Stimulated activated CD8-positive, alpha-beta memory T cell treated with anti-CD3 and anti-CD28 coated beads, Interleukin-4, amount 100 ng/mL, for 48 hours (primary cell): ENCODE data around the gene TIMP2.
"Not testable (repeated sequence)": the region's sequence is repeated elsewhere in the genome, so short reads cannot be mapped to it uniquely, and the experiment has no call there.

Experiments
- DNase-seq: peaks from one replicate; pipeline ENCODE4 v3.0.0-alpha.2; 2020

Gene TIMP2, protein sequence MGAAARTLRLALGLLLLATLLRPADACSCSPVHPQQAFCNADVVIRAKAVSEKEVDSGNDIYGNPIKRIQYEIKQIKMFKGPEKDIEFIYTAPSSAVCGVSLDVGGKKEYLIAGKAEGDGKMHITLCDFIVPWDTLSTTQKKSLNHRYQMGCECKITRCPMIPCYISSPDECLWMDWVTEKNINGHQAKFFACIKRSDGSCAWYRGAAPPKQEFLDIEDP

DNA sequence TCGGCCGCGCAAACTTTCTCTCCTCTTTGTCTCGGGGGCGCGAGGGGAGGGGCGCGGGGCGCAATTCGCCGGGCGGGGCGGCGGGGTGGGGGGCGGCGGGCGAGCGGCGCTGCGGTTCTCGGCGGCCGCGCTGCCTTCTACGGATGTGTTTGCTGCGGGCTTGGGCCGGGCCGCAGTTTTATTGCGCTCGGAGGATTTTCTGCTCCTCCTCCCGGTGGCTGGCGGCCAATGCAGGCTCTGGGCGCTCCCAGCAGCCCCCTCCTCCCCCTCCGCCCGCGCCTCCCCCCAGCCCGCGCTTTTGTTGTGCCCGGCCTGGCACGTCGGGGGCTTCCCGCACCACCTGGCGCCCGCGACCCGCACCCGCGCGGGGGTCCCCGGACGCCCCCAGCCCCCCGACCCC is at the start of gene TIMP2:
TIMP2 (minus strand) TSS at position 154 of the 400 bp plus-strand sequence. CDS start 299 bp downstream, outside the sequence.
- DNase-seq = peak; percentile 69

DNA sequence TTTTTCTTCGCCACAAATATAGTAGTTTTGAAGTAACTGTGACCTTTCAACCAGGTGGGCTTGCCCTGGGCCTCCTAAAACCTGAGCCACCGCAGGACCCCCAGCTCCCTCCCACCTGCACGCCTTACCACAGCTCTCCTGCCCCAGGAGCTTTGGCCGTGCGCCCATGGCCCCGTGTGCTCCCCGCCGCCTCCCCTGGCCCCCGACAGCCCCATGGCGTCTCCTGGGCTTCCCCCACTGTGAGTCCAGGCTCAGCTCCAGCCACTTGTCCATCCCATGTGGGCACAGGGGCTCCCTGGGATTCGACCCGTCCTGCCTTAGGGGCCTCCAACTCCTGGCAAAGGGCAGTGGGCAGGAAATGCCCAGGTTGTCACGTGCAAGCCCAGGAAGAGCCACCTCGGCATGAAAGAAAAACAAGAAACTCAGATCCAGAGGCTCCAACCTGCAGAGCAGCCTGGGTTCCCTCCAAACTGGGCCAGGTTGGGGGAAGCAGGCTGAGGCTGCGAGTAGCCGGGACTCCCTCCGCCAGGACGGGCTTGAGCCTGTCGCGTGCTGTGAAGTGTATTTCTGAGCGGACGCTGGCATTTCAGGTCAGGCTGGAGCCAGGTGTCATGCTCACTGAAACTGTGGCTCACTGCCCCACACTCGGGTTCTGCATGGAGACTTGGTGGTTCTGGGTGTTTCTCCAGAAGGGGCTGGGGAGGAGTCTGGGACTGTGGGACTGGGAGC is 48.8 kb upstream of the TIMP2 start:
- DNase-seq = no peak

DNA sequence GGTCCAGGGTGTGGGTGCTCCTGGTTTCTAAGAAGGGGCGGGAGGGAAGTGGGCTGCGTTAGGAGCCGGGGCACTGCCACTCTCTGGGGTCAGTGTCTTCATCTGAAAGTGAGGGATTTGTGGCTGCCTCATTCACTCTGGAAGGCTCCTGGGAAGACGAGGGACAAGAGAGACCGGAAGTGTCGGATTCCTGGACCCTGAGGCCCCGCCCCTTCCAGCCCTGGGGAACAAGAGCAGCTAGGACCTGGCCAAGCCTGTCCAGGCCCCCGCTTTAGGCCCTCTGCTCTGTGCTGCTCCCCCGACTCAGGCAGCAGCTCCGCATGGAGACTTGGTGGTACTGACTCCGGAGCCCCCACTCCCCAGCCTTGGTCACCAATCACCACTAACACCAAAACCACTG is 48.0 kb upstream of the TIMP2 start:
- no peak for DNase-seq

DNA sequence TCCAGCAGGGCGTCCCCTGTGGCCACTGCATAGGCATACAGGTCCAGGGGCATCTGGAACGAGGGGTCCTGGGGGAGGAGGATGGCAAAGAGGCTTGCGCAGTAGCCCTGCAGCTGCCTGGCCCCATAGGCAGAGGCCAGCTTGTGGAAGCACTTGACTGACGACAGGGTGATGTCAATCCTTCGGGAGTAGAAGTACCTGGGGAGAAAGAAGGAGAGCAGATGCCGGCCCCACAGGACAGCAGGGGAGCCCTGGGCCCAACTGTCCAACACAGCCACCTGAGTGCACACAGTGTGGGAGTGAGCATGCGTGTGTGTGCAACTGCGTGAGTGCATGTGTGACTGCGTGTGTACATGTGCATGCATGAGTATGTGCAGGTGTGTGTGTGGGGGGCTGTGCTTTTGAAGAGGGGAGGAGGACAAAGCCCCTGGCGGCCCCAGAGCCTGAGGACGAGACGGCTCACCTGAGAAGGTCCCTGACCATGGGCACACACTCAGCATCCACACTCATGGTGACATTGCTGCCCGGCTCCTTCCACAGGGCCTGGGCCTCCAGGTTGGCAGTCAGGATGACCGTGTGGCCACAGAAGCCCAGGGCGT is 47.4 kb upstream of the TIMP2 start:
- DNase-seq = no peak

DNA sequence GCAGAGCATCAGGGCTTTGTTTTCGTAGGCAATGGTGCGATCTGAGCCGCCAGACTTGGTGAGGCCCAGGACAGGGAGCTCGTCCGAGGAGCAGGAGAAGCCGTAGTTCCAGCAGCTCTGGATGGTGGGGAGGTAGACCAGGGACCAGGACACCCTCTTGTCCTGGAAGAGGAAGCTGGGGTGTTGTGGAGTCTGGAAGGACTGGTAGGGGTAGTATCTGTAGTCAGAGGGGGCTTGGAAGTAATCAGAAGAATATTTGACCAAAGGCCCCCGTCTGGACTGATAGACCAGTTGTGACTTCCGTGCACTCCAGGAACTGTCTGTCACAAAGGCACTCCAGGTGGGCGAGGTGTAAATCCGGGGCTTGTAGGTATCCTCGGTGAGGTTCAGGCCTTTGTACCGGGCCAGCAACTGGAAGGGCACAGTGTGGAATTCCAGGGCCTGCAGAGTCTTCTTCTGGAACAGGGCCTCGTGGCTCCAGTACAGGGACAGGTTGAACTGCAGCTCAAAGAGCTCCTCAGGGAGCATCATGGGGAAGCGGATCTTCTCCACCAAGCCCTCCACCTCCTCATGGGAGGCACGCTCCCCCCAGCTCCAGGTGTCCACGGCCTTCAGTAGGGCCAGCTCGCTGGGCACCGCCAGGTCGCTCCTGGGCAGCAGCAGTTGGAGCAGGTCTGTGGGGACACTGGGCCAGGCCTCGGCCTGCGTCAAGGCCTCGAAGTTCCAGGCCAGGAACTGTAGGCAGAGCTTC is 46.7 kb upstream of the TIMP2 start:
- no peak for DNase-seq

DNA sequence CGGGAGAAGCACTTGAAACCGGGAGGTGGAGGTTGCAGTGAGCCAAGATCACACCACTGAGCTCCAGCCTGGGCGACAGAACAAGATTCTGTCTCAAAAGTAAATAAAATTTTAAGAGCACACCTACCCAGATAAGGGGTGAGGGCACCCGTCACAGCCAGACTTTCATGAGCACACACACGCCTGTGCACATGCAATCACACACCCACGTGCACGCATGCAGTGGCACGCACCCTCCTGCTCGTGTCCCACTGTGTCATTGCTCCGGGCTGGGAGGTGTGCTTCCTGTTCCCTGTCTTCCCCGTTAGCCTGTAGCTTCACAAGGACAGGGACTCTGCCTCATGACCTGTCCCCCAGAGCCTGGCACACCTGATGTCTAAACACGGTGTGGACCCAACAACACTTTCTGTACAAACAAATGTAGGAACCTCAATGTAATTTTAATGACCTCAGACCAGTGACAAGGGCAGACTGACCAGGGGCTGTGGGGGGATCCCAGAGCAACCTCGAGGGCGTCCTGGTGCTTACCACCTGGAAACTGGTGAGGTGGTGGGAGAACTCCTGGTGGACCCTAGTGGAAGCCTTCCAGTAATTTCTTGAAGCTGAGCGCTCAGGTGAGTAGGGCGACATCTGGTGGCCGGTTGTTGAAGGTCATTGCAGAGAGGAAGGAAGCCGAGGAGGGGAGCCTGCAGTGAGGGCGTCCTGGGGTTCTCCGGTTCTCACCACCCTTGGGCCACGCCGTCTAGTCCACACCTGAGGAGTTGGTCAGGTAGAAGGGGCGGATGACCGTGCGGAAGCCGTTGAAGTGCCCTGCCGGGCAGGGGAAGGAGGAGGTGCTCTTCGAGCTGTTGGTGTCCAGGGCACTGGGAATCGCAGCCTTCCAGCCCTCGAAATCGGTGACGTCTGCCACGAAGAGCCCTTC is 45.9 kb upstream of the TIMP2 start:
- peak; percentile 90 for DNase-seq

DNA sequence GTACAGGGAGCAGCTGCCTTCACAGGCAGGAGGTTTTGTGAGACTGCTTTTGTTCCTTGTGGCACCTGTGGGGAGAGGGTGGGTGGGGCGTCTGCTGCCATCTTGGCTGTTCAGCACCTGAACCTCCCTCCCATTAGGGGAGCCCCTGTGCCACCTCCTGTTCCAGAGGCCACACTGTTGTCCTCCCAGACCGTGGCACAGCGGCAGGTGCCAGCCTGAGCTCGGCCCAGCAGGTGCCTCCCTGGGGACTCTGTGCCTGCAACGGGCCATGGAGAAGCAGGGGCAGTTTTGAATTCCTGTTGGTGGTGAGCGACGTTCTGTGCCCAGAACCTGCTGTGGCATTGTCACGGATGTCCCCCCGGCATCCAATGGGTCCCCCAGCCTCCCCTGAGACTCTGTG is 44.7 kb upstream of the TIMP2 start:
- no peak for DNase-seq

DNA sequence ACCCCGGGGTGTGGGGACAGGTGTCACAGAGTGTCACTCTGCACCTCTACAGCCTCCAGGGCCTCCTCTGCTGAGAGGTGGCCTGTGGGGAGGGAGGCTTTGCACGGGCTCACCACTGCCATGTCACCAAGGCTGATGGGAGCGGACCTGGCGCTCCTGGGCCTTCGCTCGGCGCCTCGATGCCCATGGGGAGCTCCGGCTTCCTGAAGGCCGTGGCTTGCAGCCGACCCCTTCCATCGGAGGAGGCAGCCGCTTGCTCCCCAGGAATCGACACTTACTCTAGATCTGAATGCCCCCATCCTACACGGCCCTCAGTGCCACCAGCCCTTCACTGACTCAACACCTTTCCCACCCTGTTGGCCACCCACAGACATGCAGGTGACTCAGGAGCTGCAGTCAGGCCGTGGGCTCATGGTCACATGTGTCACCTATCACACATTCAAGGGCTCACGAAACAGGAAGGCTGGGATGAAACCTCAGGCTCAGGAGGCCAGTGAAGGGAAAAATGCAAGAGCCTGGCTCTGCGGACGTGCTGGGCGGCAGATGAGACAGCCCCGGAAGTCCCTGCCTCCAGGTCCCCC is 42.7 kb upstream of the TIMP2 start:
- no peak for DNase-seq

DNA sequence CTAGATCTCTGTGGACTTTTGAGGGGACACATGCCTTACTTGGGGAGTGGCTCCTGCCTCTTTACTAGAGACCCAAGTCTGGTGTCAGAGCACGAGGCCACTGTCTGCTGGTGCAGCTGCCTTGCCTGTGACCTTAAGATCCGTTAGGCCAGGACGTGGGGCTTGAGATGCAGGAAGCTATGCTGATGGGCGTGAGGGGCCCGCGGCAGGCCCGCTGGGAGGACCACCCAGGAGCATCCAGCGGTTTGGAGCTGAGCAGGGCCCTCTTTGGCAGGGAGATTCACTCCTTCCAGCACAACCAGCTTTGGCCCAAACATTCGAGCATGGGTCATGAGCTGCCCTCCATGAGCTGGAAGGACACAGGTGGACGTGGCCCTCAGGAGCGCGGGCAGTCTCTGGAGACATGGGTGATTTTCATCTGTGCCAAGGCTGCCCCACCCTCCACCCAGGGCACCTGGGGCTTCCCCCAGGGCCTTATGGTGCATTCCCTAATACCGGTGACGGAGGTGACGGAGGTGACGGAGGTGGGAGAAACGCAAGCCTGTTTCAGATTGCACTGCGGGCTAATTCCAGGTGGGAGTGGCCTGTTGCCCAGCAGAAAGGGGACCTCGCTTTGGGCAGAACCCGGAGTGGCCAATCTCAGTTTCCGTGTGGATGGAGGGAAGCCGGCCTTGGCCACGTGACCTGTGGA is 41.9 kb upstream of the TIMP2 start:
- no peak for DNase-seq

DNA sequence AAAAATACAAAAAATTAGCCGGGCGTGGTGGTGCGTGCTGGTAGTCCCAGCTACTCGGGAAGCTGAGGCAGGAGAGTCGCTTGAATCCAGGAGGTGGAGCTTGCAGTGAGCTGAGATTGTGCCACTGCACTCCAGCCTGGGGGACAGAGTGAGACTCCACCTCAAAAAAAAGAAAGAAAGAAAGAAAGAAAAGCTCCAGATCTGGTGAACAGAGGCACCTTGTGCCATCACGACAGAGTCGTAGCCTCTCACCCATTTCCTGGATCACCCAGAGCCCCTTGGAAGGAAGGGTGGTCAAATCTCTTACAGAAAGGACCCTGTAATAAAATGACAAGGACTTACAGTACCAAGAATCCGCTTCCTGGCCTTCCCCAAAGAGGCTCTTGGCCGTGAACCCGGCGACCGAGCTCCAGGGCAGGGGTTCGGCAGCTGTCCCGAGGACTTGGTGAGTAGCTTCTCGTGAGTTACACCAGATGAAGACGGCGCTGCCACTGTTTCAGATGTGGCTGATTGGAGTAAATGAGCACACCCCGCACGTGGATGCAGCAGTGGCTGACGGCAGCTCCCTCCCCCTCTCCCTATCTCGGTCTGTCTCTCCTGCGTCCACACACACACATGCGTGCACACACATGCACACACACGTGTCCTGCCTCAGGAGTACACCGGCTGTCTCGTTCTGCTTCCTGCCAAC is 41.1 kb upstream of the TIMP2 start:
- DNase-seq = no peak

DNA sequence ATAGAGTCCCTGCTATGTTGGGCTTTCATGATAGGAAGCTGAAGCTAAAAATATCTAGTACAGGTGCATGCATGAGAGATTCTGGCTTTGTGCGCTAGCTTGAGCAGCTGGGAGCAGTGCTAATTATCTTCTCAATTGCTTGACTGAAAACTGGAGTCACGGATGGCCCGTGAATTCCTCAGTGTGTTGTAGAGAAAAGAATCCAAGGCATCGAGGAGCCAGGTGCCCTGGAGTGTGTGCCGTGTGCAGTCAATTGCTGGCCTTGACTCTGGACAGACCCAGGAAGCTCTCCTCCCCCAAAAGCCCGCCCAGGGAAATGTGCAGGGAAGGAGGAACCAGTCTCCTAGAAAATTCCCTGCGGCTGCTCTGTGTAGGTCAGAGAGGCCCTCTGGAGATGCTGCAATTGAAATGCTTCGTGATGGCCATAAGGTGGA is 40.3 kb upstream of the TIMP2 start:
- no peak for DNase-seq

DNA sequence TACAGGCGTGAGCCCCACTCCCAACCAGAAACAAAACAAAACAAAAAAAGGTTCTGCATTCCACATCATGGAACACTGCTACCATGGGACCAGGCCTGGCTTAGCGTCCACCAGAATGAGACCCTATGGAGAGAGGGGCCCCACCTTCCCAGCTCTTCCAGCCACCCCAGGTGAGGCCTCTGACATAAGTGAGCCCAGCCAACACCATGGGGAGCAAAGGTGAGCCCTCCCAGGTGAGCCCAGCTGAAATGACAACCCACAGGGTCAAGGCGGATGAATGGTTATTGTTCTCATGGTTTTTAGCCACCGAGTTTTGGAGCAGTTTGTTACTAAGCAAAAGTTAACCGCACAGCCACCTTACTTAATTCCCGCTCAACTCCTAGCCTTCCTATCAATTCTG is 38.2 kb upstream of the TIMP2 start:
- no peak for DNase-seq

DNA sequence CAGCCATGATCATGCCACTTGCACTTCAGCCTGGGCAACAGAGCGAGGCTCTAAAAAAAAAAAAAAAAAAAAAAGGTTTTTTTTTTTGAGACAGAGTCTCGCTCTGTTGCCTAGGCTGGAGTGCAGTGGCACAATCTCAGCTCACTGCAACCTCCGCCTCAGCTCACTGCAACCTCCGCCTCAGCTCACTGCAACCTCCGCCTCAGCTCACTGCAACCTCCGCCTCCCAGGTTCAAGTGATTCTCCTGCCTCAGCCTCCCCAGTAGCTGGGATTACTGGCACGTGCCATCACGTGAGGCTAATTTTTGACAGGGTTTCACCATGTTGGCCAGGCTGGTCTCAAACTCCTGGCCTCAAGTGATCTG is 37.8 kb upstream of the TIMP2 start:
- not testable (repeated sequence) for DNase-seq

DNA sequence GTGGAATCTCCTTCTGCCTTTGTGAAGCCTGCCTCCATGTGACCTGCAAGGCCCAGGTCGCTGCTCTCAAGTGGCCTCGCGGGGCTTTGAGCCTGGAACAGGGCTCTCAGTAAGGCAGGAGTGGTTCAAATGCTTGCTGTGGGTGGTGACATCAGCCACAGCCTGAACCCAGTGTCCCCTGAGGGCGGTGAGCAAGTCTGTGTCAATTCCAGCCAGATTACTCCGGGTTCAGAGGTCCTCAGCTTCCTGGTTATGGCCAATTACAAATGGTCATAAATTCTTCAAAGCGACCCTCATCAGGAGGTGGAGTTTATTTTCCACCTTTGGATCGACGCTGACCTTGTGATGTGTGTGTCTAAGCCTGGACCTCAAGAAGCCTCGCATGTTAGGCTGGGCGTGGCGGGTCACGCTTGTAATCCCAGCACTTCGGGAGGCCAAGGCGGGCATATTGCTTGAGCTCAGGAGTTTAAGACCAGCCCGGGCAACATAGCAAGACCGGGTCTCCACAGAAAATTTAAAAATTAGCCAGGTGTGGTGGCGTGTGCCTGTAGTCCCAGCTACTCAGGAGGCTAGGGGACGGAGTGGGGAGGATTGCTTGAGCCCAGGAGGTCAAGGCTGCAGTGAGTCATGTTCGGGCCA is 37.3 kb upstream of the TIMP2 start:
- DNase-seq = no peak

DNA sequence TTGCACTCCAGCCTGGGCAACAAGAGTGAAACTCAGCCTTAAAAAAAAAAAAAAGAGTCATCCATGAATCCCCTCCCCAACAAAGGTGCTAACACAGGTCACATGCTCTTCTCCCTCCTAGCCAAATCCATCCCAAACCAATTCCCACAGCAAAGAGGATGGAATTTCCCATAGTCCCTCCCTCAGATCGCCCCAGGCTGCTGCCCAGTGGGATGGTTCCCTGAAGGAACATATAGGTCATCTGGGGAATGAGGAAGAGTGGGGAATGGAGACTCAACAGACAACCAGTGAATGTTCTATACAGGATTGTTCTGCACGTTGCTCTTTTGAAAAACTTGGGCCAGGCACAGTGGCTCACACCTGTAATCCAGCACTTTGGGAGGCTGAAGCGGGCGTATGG is 36.4 kb upstream of the TIMP2 start:
- no peak for DNase-seq

DNA sequence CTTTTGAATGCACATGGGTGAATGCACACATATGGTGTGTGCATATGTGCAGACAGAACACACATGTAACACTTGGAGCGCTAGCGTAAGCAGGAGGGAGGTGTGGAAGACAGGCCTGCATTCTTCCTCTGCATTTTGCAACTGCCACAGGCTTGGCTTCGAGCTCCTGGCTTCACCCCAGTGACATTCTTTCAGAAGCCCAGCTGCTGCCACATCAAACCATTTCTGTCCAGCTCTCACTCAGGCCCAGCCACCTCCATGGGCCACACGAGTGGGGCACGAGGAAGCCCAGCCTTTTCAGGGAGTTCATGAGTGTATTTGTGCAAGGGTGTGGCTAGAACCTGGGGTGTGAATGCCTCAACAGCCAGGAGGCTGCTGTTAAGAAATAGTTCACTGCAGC is 35.7 kb upstream of the TIMP2 start:
- DNase-seq = no peak

DNA sequence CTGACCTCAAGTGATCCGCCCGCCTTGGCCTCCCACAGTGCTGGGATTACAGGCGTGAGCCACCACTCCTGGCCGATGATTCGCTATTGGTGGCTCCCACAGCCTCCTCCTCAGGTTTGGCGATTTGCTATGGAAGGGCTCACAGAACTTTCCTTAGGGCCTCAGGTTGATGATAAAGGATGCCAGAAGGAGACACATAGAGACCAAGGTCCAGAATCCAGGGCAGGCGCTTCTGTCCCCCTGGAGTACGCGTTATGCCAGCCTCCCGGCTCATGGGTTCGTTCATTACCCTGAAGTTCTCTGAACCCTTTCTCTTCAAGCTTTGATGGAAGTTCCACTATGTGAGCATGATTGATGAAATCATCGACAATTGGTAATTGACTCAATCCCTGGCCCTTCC is 34.6 kb upstream of the TIMP2 start:
- DNase-seq = no peak

DNA sequence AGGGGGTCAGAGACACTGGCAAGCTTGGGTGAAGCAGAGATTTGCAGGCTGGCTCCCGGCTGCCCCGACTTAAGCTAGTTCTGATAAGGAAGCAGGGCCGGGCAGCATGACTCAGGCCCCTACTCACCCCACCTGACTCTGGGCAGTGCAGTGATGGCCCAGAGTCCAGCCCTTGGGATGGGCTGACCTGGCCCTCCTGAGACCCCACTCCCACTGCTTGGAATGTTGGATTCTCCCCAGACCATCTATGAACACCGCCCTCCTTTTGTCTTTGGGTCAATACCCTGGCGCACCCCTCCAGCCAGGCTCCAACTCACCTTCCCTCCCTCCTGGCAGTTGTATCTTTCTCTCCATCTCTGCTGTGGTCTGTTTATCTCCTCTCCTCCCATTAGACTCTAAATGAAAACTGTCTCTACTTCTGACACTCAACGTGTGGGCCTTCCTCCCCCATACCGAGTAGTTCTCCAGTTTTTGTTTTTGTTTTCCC is 33.5 kb upstream of the TIMP2 start:
- DNase-seq = no peak

DNA sequence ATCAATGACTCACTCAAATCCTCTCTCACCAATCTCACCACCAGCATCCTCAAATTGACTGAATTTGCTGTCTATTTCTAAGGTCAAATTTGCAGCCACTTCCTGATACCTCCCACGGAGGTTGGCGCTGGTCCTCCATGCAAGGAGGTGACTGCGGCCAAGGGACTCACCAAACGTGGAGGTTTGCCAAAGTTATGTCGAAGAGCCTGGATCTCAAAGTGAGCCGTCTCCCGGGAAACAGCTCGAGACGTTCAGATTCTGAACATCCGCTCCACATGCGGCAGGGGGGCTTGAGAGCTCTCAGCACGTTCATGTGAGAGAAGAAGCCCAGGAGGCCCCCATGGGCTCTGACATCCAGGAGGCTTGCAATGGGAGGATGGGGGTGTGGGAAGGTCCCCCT is 31.9 kb upstream of the TIMP2 start:
- no peak for DNase-seq

DNA sequence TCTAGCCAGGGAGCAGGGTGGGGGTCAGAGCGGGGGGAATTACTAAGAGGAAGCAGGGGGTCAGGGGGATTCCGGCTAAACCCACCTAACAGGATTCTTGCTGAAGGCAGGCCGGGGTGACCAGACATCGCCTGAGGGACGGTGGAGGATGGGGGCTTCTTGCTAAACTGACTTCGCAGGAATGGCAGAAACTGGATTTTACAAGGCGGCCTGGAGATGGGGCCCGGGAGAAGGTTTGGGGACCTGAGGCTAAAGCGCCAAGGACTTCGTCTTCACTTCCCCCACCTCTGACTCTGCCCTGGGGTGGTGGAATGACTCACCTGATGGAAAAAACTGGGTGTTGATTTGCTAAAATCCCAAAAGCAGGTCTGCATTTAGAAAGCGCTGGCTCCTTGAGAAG is 31.1 kb upstream of the TIMP2 start:
- DNase-seq = no peak
